GM11168 (cell line): ENCODE data around the gene PRKCH.
"Not testable (repeated sequence)": the region's sequence is repeated elsewhere in the genome, so short reads cannot be mapped to it uniquely, and the experiment has no call there.

Experiments used
- in situ Hi-C: fragments of 300-500 bp; cut with MboI; formaldehyde crosslinking; loops from one replicate; pipeline ENCODE4 v1.12.0; 2022; ENCODE audit warnings: low sequenced_read_pairs; ENCODE audit not compliant: unreplicated experiment

PRKCH gene

GRCh38 chr14:61386173-61386772 is 64.9 kb downstream of the PRKCH start:
- in situ Hi-C loops = no loop called here

GRCh38 chr14:61387076-61387475 is 65.7 kb downstream of the PRKCH start:
- in situ Hi-C loops = no loop called here

GRCh38 chr14:61388173-61388975 is 67.0 kb downstream of the PRKCH start:
- in situ Hi-C loops = no loop called here

GRCh38 chr14:61388976-61389576 is 67.7 kb downstream of the PRKCH start:
- in situ Hi-C loops = no loop called here

- in situ Hi-C loops = no loop called here
Observed at GRCh38 chr14:61391119-61391518, 69.7 kb downstream of the PRKCH start.

- in situ Hi-C loops = no loop called here
Observed at GRCh38 chr14:61392297-61392696, 70.9 kb downstream of the PRKCH start.

GRCh38 chr14:61394542-61394941 is 73.2 kb downstream of the PRKCH start:
- in situ Hi-C loops = no loop called here

DNA sequence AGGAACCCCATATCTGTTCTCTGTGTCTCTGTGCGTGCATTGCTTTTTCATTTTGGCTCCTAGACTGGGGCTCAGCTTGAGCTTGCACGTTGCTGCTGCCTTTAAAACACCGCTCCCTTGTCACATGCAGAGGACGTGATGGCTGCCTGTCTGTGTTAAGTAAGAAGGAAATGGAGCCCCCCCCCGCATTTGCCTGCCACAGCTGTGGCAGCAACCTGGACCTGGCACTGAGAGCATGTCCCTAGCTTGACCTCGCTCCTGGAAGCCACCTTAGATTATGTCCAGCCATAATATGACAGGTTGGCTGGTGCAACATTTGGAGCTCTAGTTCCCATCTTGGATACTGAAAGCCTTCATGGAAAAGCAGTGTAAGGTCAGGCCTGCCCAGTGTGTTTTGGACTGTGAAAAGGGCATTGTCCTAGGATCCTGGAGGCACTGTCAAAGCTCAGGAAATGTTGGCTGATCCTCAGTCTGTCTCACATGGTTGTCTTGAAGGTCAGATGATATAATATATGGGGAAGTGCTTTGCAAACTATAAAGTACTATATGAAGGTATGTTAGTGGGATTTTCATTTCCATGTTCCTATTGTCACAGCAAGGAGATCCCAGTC is 73.8 kb downstream of the PRKCH start:
- in situ Hi-C loops = no loop called here

GRCh38 chr14:61396279-61396678 is 74.9 kb downstream of the PRKCH start:
- in situ Hi-C loops = no loop called here

DNA sequence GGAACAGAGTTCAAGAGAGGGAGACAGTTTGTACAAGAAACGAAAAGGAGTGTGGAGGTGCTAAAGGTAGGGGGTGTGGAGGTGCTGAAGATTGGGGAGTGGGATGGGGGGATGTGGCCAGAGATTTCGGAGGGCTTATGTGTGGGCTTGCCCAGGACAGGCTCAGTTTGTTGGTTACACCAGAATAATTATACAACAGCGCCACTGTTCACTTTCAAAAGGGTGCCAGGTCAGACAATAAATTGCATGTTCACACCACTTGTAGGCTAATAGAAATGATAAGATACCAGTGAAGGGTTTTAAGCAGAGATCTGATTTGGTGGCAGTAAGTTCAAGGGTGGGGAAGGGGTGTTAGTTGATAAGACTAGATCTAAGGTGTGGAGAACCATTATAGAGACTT is 75.3 kb downstream of the PRKCH start:
- in situ Hi-C loops = no loop called here

DNA sequence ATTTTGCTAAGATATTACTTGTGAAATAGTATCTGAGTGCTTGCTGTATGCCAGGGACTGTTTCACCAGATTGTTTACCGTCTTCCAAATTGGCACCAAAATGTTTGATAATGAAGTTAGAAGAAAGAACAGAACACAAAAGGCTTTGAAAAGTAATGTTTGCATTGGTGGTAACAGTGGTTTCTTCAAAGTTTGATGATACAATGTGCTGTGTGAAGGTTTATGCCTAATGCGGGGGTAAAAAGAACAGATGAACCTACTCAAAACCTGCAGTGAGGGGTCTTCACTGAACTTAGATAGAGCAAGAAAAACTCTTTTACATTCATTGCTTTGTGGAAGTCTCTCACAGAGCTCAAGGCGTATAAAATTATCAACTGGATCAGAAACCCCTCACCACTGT is 76.2 kb downstream of the PRKCH start:
- in situ Hi-C loops = no loop called here

- in situ Hi-C loops = no loop called here
Observed at GRCh38 chr14:61398221-61398620, 76.8 kb downstream of the PRKCH start.

DNA sequence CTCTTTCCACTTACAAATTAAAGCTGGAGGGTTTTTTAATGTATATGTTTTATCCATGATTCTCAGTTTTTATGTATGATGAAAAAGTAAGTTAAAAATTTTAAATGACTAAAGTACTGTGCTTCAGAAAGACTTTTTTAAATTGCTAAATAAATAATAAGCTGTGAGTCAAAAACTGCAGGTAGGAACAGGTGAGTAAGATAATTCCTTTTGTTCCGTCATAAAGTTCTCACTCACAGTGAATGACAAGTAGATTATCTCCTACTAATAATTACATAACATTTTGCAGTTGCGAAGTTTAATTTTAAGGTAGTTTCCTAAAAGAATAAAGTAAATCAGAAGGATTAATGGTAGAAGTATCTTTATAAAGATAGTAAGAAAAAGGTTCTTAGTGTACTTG is 78.0 kb downstream of the PRKCH start:
- in situ Hi-C loops = no loop called here

GRCh38 chr14:61401461-61401860 is 80.1 kb downstream of the PRKCH start:
- in situ Hi-C loops = no loop called here

DNA sequence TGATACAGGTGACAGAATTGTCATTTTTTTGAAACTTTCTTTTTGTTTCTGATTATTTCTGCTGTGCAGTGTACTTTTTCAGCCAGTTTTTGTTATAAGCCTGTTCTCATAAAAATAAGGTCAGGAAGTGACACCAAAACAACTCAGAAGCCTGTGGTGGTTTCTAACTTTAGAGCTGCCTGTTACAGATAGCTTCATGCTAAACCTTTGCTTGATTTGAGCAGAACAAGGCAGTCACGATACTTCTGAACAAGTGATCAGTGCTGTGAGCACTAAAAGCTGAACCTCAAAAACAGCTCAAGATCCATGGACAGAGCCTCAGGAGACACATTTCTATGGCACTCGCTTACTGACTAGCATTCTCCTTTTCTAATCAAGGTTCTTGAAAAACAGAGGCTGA is 82.0 kb downstream of the PRKCH start:
- in situ Hi-C loops = no loop called here

GRCh38 chr14:61404637-61405036 is 83.3 kb downstream of the PRKCH start:
- in situ Hi-C loops = no loop called here

DNA sequence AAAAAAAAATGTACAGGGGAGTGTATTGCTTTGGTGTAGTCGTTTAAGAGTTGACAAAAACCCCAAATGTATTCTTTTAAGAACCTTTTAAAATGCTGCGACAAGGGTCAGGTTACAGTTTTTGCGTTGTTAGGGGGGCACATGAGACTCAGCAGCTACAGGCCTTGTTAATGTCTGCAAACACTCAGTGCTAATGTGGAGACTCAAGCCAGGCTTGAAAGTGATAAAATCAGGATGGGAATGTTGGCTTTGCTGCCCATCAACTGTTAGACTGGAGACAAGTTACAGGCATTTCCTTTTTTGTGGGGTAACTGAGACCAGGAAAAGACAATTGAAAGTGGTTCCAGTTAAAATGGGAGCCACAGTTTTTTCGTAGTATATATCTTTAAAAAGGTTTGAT is 84.8 kb downstream of the PRKCH start:
- in situ Hi-C loops = no loop called here

DNA sequence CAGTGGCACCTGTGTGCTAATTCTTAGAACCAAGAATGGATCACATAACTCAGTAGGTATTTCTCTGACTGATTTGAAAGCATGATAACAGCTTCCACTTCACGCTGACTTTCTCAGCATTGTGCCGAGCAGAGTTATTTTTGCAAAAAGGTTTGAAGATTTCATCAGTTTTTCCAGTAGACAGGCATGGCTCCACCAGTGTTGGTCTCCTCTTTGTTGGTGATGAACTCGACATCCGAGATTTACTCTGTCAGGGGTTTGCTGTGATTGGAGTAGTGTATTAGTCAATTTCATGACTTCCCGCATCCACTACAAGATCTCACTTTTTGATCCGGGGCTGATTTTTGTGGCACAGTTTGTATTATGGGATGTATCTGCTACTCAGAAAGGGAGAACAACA is 85.3 kb downstream of the PRKCH start:
- in situ Hi-C loops = no loop called here

- in situ Hi-C loops = no loop called here
Observed at GRCh38 chr14:61408498-61408897, 87.1 kb downstream of the PRKCH start.

DNA sequence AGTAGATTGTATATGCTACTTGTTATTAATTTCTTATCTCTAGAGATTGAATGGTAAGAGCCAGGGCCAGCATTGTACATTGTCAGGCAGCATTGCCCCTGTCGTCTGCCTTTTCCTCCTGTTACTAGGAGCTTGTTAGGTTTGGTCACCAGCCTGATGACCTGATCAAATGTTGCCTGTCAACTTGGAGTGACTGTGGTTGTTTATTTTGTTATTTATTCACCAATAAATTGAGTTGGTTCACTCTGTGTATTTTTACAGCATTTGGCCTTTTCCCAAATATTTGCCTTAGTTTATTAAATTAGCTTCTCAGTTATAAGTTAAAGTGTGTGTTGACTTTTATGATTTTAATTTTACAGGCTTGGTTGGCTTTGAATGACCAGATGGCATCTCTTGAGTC is 88.4 kb downstream of the PRKCH start:
- in situ Hi-C loops = no loop called here

GRCh38 chr14:61415934-61416333 is 94.6 kb downstream of the PRKCH start:
- in situ Hi-C loops = not testable (repeated sequence)
